Tongue (tissue), 2 donors: Measurements from ENCODE around the gene ZNF165. TPM values are rescaled to one million over a fixed set of nuclear protein-coding genes. Genes with fewer than 3 reads are reported as not detected.
A peak's percentile ranks its signal among the peaks of the same experiment; 100 is the strongest.
"Not testable (repeated sequence)": the region's sequence is repeated elsewhere in the genome, so short reads cannot be mapped to it uniquely, and the experiment has no call there.

Experiments
- DNase-seq: peaks from one replicate; pipeline ENCODE4 v3.0.0-alpha.2; 2015
- total RNA-seq: library from RNA; depleted of rRNA; stranded (reverse); fragments of >200 nt; gene quantifications from one replicate; pipeline ENCODE4 v1.2.3, GENCODE V29; 2014

ZNF165 gene
- total RNA-seq, 1 donor from 2014 or later: 0.72 TPM

DNA sequence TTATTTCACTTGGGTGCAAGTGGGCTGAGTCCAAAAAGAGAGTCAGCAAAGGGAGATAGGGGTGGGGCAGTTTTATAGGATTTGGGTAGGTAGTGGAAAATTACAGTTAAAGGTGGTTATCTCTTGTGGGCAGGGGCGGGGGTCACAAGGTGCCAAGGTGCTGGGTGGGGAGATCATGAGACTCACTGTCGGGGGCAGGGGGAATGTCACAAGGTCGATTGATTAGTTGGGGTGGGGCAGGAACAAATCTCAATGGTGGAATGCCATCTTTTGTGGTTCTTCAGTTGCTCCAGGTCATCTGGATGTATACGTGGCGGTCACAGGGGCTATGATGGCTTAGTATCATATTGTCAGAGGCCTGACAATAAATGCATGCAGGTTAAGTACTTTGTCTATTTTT is 41.9 kb downstream of the ZNF165 start:
- DNase-seq: not testable (repeated sequence)

DNA sequence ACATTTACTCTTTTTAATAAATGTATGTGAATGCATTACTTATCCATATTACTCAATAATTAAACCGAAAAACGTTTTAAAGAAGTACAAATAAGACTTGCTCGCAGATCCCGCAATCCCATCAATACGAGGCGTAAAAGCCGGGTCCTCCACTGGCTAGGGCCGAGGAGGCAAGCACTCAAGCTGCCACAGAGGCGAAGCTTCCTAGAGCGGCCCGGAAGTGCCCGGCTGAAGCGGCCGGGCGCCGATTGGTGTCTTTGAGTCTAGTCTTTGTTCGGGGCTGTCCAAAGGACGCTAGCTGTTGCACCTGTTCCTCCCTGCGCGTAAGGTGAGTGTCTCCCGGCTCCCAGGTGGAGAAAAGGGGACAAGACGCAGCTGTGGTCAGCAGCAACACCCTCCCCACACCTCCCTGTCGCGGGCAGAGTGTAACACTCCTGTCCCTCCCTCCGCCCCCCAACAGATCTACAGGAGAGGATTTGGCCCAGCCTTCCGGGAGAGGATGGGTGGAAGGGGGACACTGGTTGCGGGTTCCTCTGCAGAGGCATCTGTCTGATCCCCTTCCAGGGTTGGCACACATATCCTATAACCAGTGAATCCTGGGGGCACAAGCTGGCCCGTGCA is 44.1 kb downstream of the ZNF165 start, which contains the start of gene ZSCAN16:
TSS of gene ZSCAN16 (plus strand) at position 260 of the 621 bp plus-strand sequence. CDS start 835 bp downstream, outside the sequence.
- peak; percentile 88 for DNase-seq

DNA sequence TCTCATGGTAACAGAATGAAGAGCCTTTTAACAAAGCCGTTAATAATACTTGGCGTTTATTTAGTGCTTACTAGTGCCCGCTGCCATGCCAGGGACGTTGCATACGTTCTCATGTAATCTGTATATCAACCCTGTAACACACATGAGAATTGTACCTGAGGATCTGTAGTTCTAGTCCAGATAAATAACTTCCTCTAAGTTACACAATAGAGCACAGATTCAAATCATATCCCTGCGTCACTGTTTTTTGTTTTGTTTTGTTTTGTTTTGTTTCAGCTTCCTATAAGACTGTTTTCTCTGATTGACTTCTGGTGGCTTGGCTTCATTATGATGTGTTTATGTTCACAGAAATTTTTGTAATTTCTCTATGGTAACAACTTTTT is 44.6 kb downstream of the ZNF165 start:
- DNase-seq: no peak

GRCh38 chr6:28125401-28125800 is 45.0 kb downstream of the ZNF165 start:
- no peak for DNase-seq

DNA sequence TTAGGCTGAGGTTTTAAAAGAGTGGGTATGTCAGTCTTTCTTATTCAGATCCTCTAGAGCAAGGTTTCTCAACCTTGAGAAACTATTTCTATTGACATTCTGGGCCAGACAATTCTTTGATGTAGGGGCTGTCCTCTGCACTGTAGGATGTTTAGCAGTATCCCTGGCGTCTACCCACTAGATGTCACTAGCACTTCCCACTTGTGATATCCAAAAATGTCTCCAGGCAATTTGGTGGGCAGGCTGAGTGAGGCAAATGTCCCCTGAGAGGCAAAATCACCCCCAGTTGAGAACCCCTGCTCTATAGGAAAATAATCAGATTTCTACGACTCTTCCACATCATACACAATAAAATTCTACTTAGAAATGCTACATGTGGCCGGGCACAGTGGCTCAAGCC is 53.6 kb downstream of the ZNF165 start:
- peak; percentile 49 for DNase-seq

- DNase-seq: no peak
These were observed 54.3 kb downstream of the ZNF165 start for GRCh38 chr6:28134716-28135115.

DNA sequence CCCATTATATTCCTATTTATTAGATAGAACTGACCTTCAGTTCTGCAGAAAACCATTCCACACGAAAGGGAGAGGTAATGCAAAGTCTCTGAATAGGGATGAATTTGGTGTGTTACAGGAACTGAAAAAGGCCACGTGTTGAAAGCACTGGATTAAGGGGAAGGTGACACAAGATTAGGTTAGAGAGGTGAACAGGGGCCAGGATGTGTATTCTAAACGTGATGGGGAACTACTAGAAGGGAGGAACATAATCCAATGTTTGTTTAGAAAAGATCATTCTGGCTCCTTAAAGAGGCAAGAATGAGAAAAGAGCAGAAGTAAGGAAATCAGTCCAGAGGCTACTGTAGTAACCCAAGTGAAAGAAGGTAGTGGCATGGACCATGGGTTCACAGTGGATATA is 55.0 kb downstream of the ZNF165 start:
- no peak for DNase-seq

DNA sequence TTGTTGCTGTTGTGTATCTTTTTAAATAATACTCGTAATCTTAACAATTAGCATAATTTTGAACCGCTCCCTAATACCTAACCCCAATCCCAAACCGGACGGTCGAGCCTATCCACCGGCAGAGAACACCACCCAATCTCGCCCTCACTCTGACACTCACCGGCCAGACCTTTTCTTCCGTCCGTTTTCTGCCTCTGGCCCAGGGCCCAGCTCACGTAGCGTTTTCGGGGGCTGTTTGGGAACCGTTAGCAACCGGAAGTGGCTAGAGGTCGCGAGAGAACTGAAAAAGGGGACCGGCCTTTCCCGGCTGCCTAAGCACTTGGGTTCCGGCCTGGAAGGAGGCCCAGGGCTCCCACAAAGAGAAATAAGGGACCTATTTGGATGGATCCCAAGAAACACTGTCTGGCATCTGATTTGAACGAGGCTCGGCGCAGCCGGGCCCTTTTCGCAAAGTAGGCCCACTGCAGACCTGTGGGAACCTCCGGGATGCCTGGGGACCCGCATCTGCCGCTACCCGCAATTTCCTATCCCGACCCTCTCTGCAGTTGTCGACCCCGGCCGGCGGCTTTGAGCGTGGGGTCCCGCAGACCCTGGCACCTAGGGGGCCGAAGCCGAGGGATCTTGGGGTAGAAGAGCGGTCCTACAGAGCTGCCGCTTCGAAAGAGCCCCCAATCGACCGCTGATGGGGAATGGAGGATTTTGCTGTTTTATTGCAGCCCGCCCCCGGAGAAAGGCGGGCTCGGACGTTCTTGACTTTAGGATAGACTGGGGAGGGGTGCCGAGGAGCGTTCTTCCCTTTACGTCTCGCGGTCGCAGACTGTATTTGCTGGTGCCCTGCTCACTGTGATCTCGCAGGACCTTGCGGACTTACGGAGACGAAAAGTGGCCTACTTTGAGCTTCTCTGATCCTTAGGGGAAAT is 56.5 kb downstream of the ZNF165 start:
- DNase-seq: peak; percentile 97

GRCh38 chr6:28137505-28137981 is 57.2 kb downstream of the ZNF165 start:
- DNase-seq: no peak

Other genes with a start within 250 kb of the ZNF165 start
- not detected for gene OR2B2, start 168.2 kb upstream of the ZNF165 start, total RNA-seq
- gene OR2B6, start 123.3 kb upstream of the ZNF165 start, total RNA-seq: not detected
- gene ZSCAN16, start 44.0 kb downstream of the ZNF165 start, total RNA-seq: 3.5 TPM
- 29.8 TPM for gene ZKSCAN8, start 61.3 kb downstream of the ZNF165 start, total RNA-seq
- 21.3 TPM for gene ZSCAN9, start 144.7 kb downstream of the ZNF165 start, total RNA-seq
- 4.8 TPM for gene ZKSCAN4, start 171.7 kb downstream of the ZNF165 start, total RNA-seq
- 0.62 TPM for gene NKAPL, start 178.7 kb downstream of the ZNF165 start, total RNA-seq
- 20.5 TPM for gene ZSCAN26, start 186.6 kb downstream of the ZNF165 start, total RNA-seq
- gene PGBD1, start 201.0 kb downstream of the ZNF165 start, total RNA-seq: 8.5 TPM